Dedifferentiated amniotic fluid mesenchymal stem cell (primary cell): ENCODE data around the gene TFAP2C.

Experiments used
- DNase-seq: peaks from one replicate; pipeline ENCODE4 v3.0.0-alpha.2; 2016; ENCODE audit errors: extremely low spot score

TFAP2C gene

GRCh38 chr20:56628873-56629463, at the start of gene TFAP2C:
TFAP2C (plus strand) TSS chr20:56629306; CDS start chr20:56629545, 239 bp downstream.
- peak; percentile 30 for DNase-seq

- no peak for DNase-seq
Measured at GRCh38 chr20:56580226-56580625, 48.9 kb upstream of the TFAP2C start.

GRCh38 chr20:56581701-56582100, 47.4 kb upstream of the TFAP2C start:
- DNase-seq = no peak

GRCh38 chr20:56582542-56582941, 46.6 kb upstream of the TFAP2C start:
- no peak for DNase-seq

- DNase-seq = no peak
Measured at GRCh38 chr20:56584916-56585315, 44.2 kb upstream of the TFAP2C start.

- no peak for DNase-seq
Measured at GRCh38 chr20:56587307-56588041, 41.6 kb upstream of the TFAP2C start.

- no peak for DNase-seq
Measured at GRCh38 chr20:56588996-56589395, 40.1 kb upstream of the TFAP2C start.

- no peak for DNase-seq
Measured at GRCh38 chr20:56589633-56590032, 39.5 kb upstream of the TFAP2C start.

- DNase-seq = no peak
Measured at GRCh38 chr20:56590888-56591287, 38.2 kb upstream of the TFAP2C start.

- no peak for DNase-seq
Measured at GRCh38 chr20:56592211-56592610, 36.9 kb upstream of the TFAP2C start.

- DNase-seq = no peak
Measured at GRCh38 chr20:56592817-56593216, 36.3 kb upstream of the TFAP2C start.

- no peak for DNase-seq
Measured at GRCh38 chr20:56595746-56596475, 33.2 kb upstream of the TFAP2C start.

- no peak for DNase-seq
Measured at GRCh38 chr20:56601166-56601565, 27.9 kb upstream of the TFAP2C start.

GRCh38 chr20:56604673-56605072, 24.4 kb upstream of the TFAP2C start:
- no peak for DNase-seq

GRCh38 chr20:56605261-56605996, 23.7 kb upstream of the TFAP2C start:
- no peak for DNase-seq

GRCh38 chr20:56606174-56606945, 22.7 kb upstream of the TFAP2C start:
- DNase-seq = no peak

- DNase-seq = no peak
Measured at GRCh38 chr20:56607061-56607704, 21.9 kb upstream of the TFAP2C start.

- no peak for DNase-seq
Measured at GRCh38 chr20:56608376-56608775, 20.7 kb upstream of the TFAP2C start.

- no peak for DNase-seq
Measured at GRCh38 chr20:56609321-56609720, 19.8 kb upstream of the TFAP2C start.

- no peak for DNase-seq
Measured at GRCh38 chr20:56610098-56610497, 19.0 kb upstream of the TFAP2C start.

- no peak for DNase-seq
Measured at GRCh38 chr20:56614196-56614595, 14.9 kb upstream of the TFAP2C start.
